HG03457 (cell line): ENCODE measurements around the gene PHF21A.
"Not testable (repeated sequence)": the region's sequence is repeated elsewhere in the genome, so short reads cannot be mapped to it uniquely, and the experiment has no call there.

Experiments
- ATAC-seq: cut with Tn5 transposase; IDR thresholded peaks from one replicate; pipeline ENCODE4 v1.9.1; 2021; ENCODE audit warnings: moderate number of reproducible peaks; ENCODE audit not compliant: unreplicated experiment

PHF21A gene

DNA sequence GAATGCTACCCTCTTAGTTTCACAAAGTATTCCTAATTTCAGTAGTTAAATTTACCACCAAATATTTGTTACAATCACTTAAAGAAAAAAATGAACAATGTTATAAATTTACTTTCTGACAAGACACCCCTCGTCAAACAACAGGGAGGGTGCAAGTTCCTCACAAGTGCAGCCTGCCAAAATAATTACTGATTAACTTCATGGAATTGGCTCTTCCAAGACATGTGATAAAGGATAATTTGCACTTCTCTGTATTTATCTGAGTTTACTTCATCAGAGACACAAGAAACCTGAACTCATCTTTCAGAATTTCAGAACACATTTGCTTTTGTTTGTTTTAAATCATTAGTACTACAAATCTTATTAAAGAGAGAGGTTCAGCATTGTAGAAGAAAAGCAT, 132.3 kb downstream of the PHF21A start:
- ATAC-seq = no peak

DNA sequence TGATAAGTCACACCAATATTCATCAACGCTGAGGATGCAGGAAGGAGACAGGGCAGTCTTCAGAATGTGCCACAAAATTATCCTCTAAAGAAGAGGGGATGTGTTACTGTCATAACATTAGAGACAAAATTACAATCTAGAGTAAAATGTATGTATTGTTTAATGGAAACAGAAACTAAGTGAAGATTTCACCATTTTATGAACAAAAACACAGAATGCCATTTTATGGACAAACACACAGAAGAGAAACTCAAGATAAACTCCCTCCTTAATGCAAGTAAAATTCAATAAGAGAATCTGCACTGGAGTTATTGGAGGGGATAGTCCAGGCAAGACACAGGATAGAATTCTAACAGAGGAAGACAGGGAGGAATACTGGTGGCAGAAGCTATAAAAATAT, 136.0 kb downstream of the PHF21A start:
- no peak for ATAC-seq

DNA sequence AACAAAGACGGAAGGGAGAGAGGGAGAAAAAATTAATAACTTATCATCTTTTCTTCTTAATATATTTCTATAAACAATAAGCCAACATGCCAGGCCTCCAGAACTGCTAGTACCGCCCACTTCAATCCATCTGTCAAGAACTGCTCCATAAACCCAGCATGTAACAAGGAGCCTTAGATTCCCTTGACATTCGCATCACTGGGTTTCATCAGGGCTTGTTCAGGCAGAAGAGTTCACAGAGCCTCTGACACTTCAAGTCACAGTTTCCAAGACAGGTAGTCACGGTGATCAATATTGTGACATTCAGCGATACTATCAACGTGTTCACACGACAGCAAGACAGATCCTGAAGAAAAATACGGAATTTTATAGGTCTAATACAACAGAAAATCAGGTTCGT, 137.1 kb downstream of the PHF21A start:
- no peak for ATAC-seq

GRCh38 chr11:45983471-45983845, 137.8 kb downstream of the PHF21A start:
- no peak for ATAC-seq

GRCh38 chr11:45982656-45983470, 138.4 kb downstream of the PHF21A start:
- no peak for ATAC-seq

DNA sequence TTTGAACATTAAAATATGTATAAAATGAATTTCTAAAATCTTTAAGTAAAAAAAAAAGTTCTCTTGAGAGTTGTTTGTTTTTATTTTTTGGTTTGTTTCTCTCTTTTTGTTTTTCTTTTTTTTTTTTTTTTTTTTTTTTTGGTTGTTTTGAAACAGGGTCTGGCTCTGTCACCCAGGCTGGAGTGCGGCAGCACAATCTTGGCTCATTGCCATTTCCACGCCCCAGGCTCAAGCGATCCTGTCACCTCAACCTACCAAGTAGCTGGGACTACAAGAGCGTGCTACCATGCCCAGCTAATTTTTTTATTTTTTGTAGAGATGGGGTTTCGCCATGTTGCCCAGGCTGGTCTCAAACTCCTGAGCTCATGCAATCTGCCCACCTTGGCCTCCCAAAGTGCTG, 139.4 kb downstream of the PHF21A start:
- ATAC-seq = not testable (repeated sequence)

GRCh38 chr11:45974806-45975205, 146.4 kb downstream of the PHF21A start:
- no peak for ATAC-seq

- ATAC-seq = no peak
Observed at GRCh38 chr11:45973601-45974000, 147.7 kb downstream of the PHF21A start.

- ATAC-seq = no peak
Observed at GRCh38 chr11:45968901-45969300, 152.4 kb downstream of the PHF21A start.

GRCh38 chr11:45967506-45967905, 153.7 kb downstream of the PHF21A start:
- ATAC-seq = no peak

GRCh38 chr11:45964911-45965389, 156.3 kb downstream of the PHF21A start:
- ATAC-seq = no peak

- ATAC-seq = no peak
Observed at GRCh38 chr11:45961751-45962240, 159.5 kb downstream of the PHF21A start.

DNA sequence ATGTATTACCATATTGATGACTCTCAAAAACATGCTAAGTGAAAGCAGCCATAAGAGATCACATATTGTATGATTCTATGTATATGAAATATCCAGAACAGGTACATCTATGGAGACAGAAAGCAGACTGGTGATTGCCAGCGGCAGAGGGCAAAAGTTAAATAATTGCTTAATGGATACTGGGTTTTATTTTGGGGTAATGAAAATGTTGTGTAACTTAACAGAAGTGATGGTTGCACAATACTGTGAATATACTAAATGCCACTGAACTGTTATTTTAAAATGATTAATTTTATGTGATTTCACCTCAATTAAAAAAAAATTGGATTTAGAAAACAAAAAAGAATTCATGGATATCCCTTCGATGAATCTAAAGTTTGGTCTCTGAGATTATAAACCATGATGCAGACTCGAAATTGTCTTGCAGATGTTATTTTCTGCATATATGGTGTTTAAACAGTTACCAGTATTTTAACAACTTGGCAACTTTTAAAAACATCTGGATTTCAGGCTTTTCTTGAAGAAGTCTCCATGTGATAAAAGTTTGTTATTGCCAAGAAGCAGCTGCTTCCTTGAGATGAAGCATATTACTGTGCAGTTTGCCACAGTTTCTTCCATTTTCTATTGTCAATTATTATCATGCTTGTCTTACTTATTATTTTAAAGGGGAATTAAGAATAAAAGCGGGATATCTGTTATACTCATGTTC, 160.7 kb downstream of the PHF21A start:
- ATAC-seq = no peak

GRCh38 chr11:45959851-45960250, 161.4 kb downstream of the PHF21A start:
- ATAC-seq = no peak

DNA sequence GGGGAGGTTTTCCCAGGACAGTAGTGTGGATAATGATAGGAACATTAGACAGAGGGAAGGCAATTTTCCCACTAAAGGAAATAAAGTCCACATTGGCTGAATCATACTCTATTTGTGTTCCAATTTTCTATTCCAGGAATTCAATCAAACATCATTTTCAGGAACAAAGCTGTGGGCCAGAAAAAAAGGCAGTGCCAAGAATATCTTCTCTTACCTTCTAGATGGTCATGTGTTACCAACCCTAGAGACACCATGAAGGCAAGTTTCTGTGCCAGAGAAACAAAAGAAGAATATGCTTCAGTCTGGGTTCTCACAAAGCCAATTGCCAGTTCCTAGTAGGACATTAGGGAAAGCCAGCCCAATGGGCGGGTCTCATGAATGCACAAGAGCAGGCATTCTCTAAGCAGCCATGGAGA, 171.3 kb downstream of the PHF21A start:
- ATAC-seq = no peak

DNA sequence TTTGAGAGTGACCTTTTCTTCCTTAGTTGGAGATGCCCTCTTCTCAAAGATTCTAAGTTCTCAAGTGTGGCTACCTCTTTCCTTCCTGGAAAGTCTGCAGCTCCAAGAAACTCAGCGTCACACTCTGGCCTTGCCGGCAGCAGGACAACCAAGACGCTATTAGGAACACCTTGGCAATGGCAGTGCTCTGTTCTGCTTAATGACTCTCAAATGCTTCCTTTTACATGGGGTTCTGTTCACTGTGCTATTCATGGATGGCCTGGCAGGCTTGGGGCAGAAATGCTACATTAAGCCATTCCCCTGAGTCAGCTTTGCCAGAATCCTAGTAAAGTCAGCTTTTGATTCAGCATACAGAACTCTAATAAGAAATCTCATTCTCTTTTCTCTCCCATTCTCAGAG, 172.9 kb downstream of the PHF21A start:
- no peak for ATAC-seq

GRCh38 chr11:45947885-45948284, 173.4 kb downstream of the PHF21A start:
- ATAC-seq = no peak

DNA sequence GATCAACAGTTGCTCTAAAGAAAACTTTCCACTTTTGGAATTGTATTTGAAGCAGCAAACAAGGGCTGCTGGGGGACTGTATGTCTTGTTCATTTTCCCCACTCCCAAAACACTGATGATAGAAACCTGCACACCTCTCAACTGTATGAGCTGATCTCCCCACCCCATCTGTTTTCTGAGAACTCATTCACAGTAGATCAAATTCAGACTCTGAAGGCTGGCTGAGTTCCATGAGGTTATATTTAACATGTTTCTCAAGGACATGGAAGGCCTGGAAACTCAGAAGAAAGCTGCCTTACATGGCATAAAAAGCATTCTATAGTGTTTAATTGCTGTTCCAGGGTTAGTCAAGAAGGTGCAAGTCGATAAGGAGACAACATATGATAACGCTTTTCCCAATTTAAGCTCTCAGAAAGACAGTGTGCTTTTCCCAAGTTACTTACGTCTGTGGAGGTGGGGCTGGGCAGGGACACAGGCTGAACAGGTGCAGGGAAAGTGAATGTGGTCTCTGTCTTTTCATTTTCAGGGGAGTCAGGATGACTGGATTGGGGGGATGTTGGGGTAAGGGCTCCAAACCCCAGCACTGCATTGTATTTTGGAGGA, 175.8 kb downstream of the PHF21A start:
- ATAC-seq = no peak

DNA sequence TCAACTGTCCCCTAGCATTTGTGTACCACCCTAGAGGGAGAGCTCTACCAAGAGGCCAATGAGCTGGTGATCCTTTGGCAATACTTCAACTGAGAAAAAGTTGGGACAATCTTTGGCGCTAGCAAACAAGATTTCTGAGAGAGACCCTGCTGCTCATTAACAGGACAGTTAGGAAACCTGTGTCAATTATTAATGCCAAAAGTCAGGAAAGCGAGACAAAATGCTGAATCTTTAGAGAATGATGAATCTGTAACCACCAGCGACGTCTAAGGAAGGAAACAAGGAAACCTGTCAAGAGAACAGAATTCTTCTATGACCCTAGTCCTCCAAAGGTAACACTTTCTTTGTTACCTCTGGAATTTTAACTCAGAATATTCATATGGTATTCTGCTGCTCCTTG, 178.9 kb downstream of the PHF21A start:
- no peak for ATAC-seq

- ATAC-seq = no peak
Observed at GRCh38 chr11:45941285-45941684, 180.0 kb downstream of the PHF21A start.

DNA sequence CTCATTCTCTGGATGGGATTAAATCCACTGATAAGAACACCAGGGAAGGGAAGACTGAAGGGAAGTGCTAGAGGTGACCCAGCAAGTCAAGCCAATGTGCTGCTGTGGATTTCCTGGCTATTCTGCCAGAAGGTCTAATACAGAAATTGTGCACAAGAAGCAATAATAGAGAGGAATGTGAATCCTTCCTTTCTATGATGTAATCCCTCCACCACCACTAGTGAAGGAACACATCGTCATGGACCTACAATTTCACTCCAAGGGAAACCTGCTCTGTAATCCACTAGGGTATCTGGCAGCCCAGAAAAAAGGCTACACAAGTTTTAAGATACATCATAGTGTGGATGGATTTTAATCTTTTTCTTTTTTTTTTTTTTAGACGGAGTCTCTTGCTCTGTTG, 181.4 kb downstream of the PHF21A start:
- no peak for ATAC-seq

DNA sequence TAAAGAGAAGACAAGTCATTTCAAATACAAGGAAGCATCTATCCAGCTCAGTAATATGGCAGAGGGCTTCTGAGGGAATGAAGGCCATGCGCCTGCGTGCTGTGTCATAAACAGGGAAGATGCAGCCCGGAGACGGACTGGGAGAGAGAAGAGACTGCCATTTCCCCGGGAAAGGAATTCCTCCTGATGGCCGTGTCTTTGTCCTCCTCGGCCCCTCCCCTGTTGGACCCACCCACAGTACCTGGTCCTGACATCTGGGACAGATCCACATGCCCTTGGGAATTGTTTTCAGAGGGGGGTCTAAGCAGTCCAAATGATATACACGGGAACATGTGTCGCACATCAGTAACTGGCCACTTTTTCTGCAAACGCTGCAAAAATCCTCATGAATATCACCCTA, 183.3 kb downstream of the PHF21A start:
- no peak for ATAC-seq
